GM19238 (cell line): ENCODE data around the gene ADSS1.
A peak's percentile ranks its signal among the peaks of the same experiment; 100 is the strongest.

Experiments
- DNase-seq: peaks from one replicate; pipeline ENCODE4 v3.0.0; 2011; ENCODE audit warnings: low spot score; ENCODE audit not compliant: insufficient read length

The ADSS1 gene

GRCh38 chr14:104699426-104699748 is 24.6 kb upstream of the ADSS1 start:
- DNase-seq: no peak

DNA sequence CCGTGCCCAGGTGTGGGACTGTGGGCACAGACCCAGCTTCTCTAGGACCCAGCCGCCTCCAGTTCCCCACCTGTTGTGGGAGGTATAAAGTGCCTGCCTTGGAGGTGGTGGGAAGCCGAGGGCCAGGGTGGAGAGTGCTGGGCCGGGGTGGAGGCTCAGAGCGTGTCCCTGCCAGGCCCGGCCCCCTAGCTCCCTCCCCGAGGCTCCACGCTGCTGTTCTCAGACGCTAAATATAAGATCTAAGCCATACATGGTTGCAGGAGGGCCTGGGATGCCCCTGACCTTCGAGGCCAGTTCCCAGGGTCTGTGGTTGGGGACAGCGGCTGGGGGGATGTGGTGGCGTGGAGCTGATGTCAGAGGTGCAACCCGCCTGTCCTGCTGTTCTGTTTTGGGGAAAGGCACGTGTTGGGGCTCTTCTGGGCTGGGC is 23.8 kb upstream of the ADSS1 start:
- DNase-seq: no peak

GRCh38 chr14:104700747-104701217 is 23.2 kb upstream of the ADSS1 start:
- no peak for DNase-seq

GRCh38 chr14:104701383-104702076 is 22.5 kb upstream of the ADSS1 start:
- no peak for DNase-seq

GRCh38 chr14:104702106-104702505 is 21.9 kb upstream of the ADSS1 start:
- no peak for DNase-seq

GRCh38 chr14:104702673-104703072 is 21.4 kb upstream of the ADSS1 start:
- no peak for DNase-seq

GRCh38 chr14:104703269-104703668 is 20.8 kb upstream of the ADSS1 start:
- DNase-seq: no peak

DNA sequence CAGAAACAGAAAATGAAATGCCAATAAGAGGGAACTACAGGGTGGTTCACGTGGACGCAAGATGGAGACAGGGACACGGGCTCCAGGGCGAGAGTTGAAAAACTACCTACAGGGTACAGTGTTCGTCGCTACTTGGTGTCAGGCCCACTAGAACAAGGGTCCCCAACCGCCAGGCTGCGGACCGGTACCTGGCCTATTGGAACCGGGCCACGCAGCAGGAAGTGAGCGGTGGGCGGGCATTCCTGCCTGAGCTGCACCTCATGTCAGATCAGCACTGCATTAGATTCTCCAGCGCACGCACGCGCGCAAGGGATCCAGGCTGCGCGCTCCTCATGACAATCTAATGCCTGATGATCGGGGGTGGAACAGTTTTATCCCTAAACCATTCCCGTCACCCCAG is 19.8 kb upstream of the ADSS1 start:
- DNase-seq: no peak

DNA sequence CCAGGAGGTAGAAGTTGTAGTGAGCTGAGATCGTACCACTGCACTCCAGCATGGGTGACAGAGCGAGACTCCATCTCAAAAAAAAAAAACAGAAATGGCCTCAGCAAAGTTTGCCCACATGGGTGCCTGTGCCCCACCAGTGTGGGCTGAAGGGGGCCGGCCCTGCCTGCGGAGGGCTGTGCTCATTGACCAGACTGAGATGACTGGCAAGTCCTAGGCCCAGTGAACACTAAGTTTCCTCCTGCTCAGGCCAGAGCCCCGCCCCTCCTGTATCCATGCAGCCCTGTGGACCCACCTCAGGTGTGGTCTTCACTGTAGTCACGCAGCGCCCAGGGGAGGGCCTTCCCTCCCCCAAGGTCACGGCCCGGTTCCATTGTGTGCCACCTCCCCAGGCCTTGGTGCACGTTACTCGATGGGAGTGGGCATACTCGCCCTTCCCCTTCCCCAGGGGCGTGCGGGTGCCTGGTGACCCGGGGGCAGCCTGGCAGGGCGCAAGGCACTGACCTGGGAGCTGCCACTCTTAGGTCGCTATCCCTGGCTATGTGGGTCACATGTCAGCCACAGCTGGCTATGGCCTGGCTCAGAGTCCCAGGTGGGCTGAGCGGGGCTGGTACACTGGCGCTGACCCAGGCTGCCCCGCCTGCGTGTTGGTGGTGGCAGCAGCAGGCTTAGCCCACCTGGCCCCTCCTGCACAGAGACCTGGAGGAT is 18.5 kb upstream of the ADSS1 start:
- DNase-seq: no peak

- no peak for DNase-seq
Observed at GRCh38 chr14:104706733-104707607, 17.1 kb upstream of the ADSS1 start.

DNA sequence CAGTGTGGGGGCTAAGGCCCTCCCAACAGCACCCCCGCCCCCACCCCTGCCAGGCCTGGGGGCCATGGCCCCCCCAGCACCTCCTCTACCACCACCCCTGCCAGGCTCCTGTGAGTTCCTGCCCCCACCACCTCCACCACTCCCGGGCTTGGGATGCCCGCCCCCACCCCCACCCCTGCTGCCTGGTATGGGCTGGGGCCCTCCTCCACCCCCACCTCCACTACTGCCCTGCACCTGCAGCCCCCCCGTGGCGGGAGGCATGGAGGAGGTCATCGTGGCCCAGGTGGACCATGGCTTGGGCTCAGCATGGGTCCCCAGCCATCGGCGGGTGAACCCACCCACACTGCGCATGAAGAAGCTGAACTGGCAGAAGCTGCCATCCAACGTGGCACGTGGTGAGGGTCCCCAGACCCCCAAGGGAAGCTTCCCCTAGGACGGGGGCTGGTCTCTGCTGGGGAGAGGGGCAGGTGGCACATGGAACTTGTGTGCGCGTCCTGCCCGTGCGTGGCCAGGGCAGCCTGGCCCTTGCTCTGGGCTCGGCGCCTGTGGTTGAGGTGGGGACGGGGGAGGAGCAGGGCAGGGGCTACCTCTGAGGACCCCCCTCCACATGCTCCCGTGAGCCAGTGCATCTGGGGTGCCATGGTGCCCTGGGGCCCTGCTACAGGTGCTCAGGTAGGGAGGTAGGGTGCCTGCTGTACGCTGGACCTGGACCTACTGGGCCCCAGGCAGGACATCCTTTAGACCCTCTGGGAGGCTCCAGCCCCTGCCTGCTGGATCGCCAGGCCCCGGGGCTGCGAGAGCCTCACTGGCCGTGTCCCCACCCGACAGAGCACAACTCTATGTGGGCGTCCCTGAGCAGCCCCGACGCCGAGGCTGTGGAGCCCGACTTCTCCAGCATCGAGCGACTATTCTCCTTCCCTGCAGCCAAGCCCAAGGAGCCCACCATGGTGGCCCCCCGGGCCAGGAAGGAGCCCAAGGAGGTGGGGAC is 16.1 kb upstream of the ADSS1 start:
- no peak for DNase-seq

DNA sequence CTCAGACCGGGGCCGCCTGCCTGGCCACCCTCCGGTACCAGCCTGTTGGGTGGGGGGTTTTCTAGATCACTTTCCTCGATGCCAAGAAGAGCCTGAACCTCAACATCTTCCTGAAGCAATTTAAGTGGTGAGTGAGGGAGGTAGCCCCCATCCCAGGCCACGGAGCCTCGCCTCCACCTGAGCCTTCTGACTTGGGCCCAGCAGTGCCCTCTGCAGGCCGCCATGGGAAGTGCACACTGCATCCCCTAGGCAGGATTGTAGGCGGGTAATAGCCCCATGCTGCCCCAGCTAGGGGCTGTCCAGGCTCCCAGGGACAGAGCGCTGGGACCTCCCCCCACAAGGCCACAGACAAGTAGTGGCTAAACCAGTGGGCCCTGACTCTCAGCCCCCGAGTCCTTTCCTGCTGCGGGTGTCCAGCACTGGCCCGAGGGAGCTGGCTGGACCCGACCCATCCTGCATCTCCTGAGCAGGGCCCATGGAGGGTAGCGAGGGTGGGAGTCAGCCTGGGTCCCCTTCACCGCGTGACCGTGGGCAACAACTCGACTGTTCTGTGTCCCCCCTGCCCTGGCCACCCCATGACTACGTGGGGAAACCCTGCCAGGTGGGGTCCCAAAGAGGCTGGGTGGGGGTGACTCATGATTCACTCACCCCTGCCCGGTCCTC is 15.3 kb upstream of the ADSS1 start:
- DNase-seq: peak; percentile 98

DNA sequence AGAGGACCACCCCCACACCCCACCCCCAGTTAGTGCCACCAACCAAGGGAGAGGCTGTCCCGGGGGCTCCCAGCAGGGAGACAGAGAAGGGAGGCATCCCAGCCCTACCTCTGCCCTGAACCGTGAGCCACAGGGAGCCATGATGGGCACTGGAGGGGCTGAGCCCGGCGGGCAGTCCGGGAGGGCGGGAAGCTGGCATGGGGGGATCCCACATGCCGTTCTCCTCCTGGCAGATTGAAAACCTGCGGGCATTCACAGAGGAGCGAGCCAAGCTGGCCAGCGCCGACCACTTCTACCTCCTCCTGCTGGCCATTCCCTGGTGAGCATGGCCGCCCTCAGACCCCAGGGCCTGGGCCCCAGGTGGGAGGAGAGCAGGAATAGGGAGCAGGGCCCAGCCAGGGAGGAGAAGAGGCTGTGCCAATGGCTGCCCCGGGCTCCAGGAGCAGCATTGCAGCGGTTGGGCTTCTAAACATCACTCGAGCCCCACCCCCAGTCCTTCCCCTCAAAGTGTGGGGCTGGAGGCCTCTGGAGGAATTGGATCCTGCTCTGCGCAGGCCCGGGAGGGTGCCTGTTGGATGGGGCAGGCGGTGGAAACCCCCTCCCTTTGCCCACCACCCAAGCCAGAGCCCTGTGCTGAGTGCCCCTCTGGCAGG is 14.5 kb upstream of the ADSS1 start:
- no peak for DNase-seq

DNA sequence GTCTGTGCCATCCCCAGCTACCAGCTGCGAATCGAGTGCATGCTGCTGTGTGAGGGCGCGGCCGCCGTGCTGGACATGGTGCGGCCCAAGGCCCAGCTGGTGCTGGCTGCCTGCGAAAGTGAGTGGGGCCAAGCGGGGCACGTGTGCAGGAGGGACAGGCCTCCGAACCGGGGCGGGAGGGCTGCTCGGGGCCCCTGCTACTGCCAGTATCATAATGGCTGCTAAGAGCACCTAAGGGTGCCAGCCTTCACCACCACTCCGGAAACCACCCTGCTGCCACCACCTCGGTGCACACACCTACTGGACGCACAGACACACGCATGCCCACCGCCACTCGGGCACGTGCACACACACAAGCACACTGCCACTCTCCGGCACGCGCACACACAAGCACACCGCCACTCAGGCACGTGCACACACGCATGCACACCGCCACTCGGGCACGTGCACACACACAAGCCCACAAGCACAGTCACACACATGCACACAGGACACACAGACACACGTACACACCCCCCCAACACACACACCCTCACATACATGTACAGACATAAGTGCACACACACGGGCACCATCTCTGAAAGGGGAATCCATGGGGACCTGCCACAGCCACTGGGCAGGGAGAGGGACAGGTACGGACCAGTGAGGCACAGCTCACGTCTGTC is 13.8 kb upstream of the ADSS1 start:
- DNase-seq: no peak

- DNase-seq: no peak
Observed at GRCh38 chr14:104712881-104713734, 10.9 kb upstream of the ADSS1 start.

- DNase-seq: no peak
Observed at GRCh38 chr14:104714066-104714465, 10.0 kb upstream of the ADSS1 start.

GRCh38 chr14:104714681-104715080 is 9.3 kb upstream of the ADSS1 start:
- DNase-seq: no peak

DNA sequence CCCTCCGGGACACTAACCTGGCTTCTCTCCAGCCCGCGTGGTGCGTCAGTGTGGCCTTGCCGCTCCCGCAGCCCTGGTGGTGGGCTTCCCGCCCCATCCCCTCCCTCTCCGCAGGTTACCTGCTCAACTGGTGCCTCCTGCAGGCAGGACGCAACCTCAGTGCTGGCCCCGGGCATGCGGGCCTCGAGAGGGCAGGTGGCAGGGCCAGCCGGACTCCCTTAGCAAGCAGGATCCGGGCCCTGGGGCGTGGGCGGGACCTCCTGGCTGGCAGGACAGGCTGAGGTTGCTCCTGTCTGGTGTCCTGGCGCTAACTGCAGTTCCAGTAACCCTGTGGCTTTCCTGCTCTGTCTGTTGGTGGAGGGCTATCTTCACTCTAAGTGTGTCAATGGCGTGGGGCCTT is 8.6 kb upstream of the ADSS1 start:
- DNase-seq: no peak
